Frontal cortex (tissue), 4 donors: Measurements from ENCODE around the gene CCT7. TPM values are rescaled to one million over a fixed set of nuclear protein-coding genes. Genes with fewer than 3 reads are reported as not detected.

Experiments
- DNase-seq, 2 donors: peaks; one replicate each; pipeline ENCODE4 v3.0.0; 2012; ENCODE audit warnings: low spot score in 2 of 2
- FAIRE-seq: peaks from 2 replicates; lab custom pipeline; 2012; peaks lifted over from hg19 to GRCh38; lab: Jason Lieb, UNC
- total RNA-seq: library from RNA; depleted of rRNA; stranded (reverse); fragments of >200 nt; gene quantifications from one replicate; pipeline ENCODE4 v1.2.3, GENCODE V29; 2014
- donor health status: control.
- donor health status: control.
- donor health status: control.

CCT7 gene
- total RNA-seq, 1 donor from 2014 or later: 214 TPM

- no peak for FAIRE-seq
- no peak for DNase-seq
Observed at GRCh38 chr2:73265298-73266060, 31.4 kb downstream of the CCT7 start.

- FAIRE-seq: no peak
- no peak for DNase-seq
Observed at GRCh38 chr2:73266061-73266901, 32.2 kb downstream of the CCT7 start.

- DNase-seq: no peak
- no peak for FAIRE-seq
Observed at GRCh38 chr2:73267008-73267407, 32.9 kb downstream of the CCT7 start.

- FAIRE-seq (no peak), DNase-seq (no peak)
Observed at GRCh38 chr2:73268366-73268829, 34.3 kb downstream of the CCT7 start.

GRCh38 chr2:73268830-73269685 is 35.0 kb downstream of the CCT7 start:
- no peak for FAIRE-seq
- DNase-seq: peak in 1 of 2 donors; percentile 54

GRCh38 chr2:73269686-73270465 is 35.8 kb downstream of the CCT7 start:
- FAIRE-seq: no peak
- DNase-seq: no peak

GRCh38 chr2:73272270-73272669 is 38.2 kb downstream of the CCT7 start:
- DNase-seq (no peak), FAIRE-seq (no peak)

GRCh38 chr2:73279852-73280251 is 45.7 kb downstream of the CCT7 start:
- DNase-seq (no peak), FAIRE-seq (no peak)

GRCh38 chr2:73281244-73281643 is 47.1 kb downstream of the CCT7 start:
- no peak for DNase-seq
- no peak for FAIRE-seq

- FAIRE-seq (no peak), DNase-seq (no peak)
Observed at GRCh38 chr2:73282924-73283544, 48.9 kb downstream of the CCT7 start.

GRCh38 chr2:73283545-73284295 is 49.6 kb downstream of the CCT7 start:
- no peak for FAIRE-seq
- no peak for DNase-seq

- DNase-seq: peak; percentile 29 to 61
- no peak for FAIRE-seq
Observed at GRCh38 chr2:73284296-73285158, 50.4 kb downstream of the CCT7 start, which contains the start of gene FBXO41. FBXO41 (minus strand) TSS chr2:73284478; CDS start chr2:73269630, 14,848 bp downstream.

- FAIRE-seq (no peak), DNase-seq (peak in 1 of 2 donors; percentile 31)
Observed at GRCh38 chr2:73285159-73285739, 51.1 kb downstream of the CCT7 start.

- DNase-seq (peak in 1 of 2 donors; percentile 5), FAIRE-seq (no peak)
Observed at GRCh38 chr2:73286134-73286655, 52.1 kb downstream of the CCT7 start.

- DNase-seq (no peak), FAIRE-seq (no peak)
Observed at GRCh38 chr2:73289304-73289703, 55.2 kb downstream of the CCT7 start.

- no peak for FAIRE-seq
Observed at GRCh38 chr2:73290049-73290839, 56.1 kb downstream of the CCT7 start.

More at GRCh38 chr2:73290049-73290839, 56.1 kb downstream of the CCT7 start:
- DNase-seq: no peak
